Neural cell (in vitro differentiated cells): ENCODE measurements around the gene SLIT3. TPM values are rescaled to one million over a fixed set of nuclear protein-coding genes. Genes with fewer than 3 reads are reported as not detected.

Source experiments
- H2AFZ ChIP-seq: fragments of 200-600, 300-800 bp; sonication (generic), shearing (Covaris generic); 2 replicates; pipeline ENCODE4 v1.6.0; 2014; ENCODE audit warnings: low read depth, mild to moderate bottlenecking, antibody characterized with exemption, low read length, moderate library complexity
- H3F3A ChIP-seq: fragments of 200-600 bp; shearing (Covaris generic); 2 replicates; pipeline ENCODE4 v1.6.1; 2016; ENCODE audit warnings: mild to moderate bottlenecking, moderate library complexity, mixed read lengths, antibody characterized with exemption, low read length; ENCODE audit not compliant: insufficient read depth, poor library complexity, severe bottlenecking
- H3K27ac ChIP-seq: fragments of 200-600, 300-800 bp; sonication (generic), shearing (Covaris generic); 2 replicates; pipeline ENCODE4 v1.5.1; 2014; ENCODE audit warnings: mild to moderate bottlenecking, low read length, moderate library complexity
- H3K27me3 ChIP-seq: fragments of 300-800, 200-600 bp; sonication (generic), shearing (Covaris generic); 2 replicates; pipeline ENCODE4 v1.6.0; 2014; ENCODE audit warnings: mild to moderate bottlenecking, low read depth, low read length, moderate library complexity; ENCODE audit not compliant: insufficient read depth
- H3K36me3 ChIP-seq: fragments of 300-800, 200-600 bp; sonication (generic), shearing (Covaris generic); 2 replicates; pipeline ENCODE4 v1.5.1; 2014; ENCODE audit warnings: mild to moderate bottlenecking, antibody characterized with exemption, low read length, moderate library complexity; ENCODE audit not compliant: insufficient read depth
- H3K4me2 ChIP-seq: fragments of 300-800, 200-600 bp; sonication (generic), shearing (Covaris generic); 2 replicates; pipeline ENCODE4 v1.6.0; 2014; ENCODE audit warnings: mild to moderate bottlenecking, low read length
- H3K4me3 ChIP-seq: fragments of 300-800, 200-600 bp; sonication (generic), shearing (Covaris generic); 2 replicates; pipeline ENCODE4 v1.5.1; 2014; ENCODE audit warnings: mild to moderate bottlenecking, low read length, moderate library complexity
- H3K79me2 ChIP-seq: fragments of 200-600 bp; shearing (Covaris generic); replicated peaks from 2 replicates; pipeline ENCODE4 v1.6.0; 2014; ENCODE audit warnings: mild to moderate bottlenecking, low read length, moderate library complexity; ENCODE audit not compliant: insufficient read depth
- H3K9ac ChIP-seq: fragments of 300-800, 200-600 bp; sonication (generic), shearing (Covaris generic); 2 replicates; pipeline ENCODE4 v1.6.1; 2016; ENCODE audit warnings: mild to moderate bottlenecking, low read length, mixed read lengths
- H3K9me2 ChIP-seq: fragments of 200-600 bp; shearing (Covaris generic); 2 replicates; pipeline ENCODE4 v1.6.1; 2016; ENCODE audit warnings: mild to moderate bottlenecking, low read length, mixed read lengths; ENCODE audit not compliant: insufficient read depth
- H3K9me3 ChIP-seq: fragments of 200-600, 300-800 bp; sonication (generic), shearing (Covaris generic); 2 replicates; pipeline ENCODE4 v1.6.1; 2016; ENCODE audit warnings: mild to moderate bottlenecking, mixed run types, low read length, moderate library complexity, mixed read lengths
- H4K20me1 ChIP-seq: fragments of 200-600 bp; shearing (Covaris generic); 2 replicates; pipeline ENCODE4 v1.6.1; 2016; ENCODE audit warnings: mild to moderate bottlenecking, mixed run types; ENCODE audit not compliant: insufficient read depth
- EP300 ChIP-seq: fragments of 450-650 bp; conservative IDR thresholded peaks from 2 replicates; pipeline ENCODE4 v1.6.1; 2014; ENCODE audit warnings: antibody characterized with exemption, mild to moderate bottlenecking, moderate library complexity; ENCODE audit not compliant: poor library complexity, severe bottlenecking
- EZH2 ChIP-seq: fragments of 200-600, 300-800 bp; shearing (Covaris generic), sonication (generic); IDR thresholded peaks from 2 replicates; pipeline ENCODE4 v1.6.1; 2014; ENCODE audit warnings: antibody characterized with exemption, low read length, borderline replicate concordance, mild to moderate bottlenecking; ENCODE audit not compliant: insufficient read depth, poor library complexity, severe bottlenecking
- MXI1 ChIP-seq: fragments of 450-650 bp; conservative IDR thresholded peaks from 2 replicates; pipeline ENCODE4 v1.6.1; 2014; ENCODE audit warnings: antibody characterized with exemption, mild to moderate bottlenecking; ENCODE audit not compliant: poor library complexity, severe bottlenecking
- POLR2AphosphoS5 ChIP-seq: IDR thresholded peaks from 2 replicates; pipeline ENCODE4 v1.6.1; 2012
- RAD21 ChIP-seq: fragments of 450-650 bp; conservative IDR thresholded peaks from 2 replicates; pipeline ENCODE4 v1.6.1; 2014; ENCODE audit warnings: antibody characterized with exemption, mild to moderate bottlenecking, moderate library complexity
- SMC3 ChIP-seq: fragments of 450-650 bp; conservative IDR thresholded peaks from 2 replicates; pipeline ENCODE4 v1.6.1; 2014; ENCODE audit warnings: antibody characterized with exemption, mild to moderate bottlenecking, moderate library complexity; ENCODE audit not compliant: poor library complexity
- polyA plus RNA-seq: library from polyadenylated mRNA; depleted of rRNA; stranded (reverse); fragments of >200 nt; gene quantifications from 2 replicates; pipeline ENCODE4 v1.2.3, GENCODE V29; 2014
- TF ChIP-seq, protein P1 (sequence below): IDR thresholded peaks from 2 replicates; pipeline ENCODE4 v1.6.1; 2012; ENCODE audit warnings: borderline replicate concordance
- TF ChIP-seq, protein P2 (sequence below): fragments of 450-650 bp; IDR thresholded peaks from 2 replicates; pipeline ENCODE4 v1.5.1; 2014; ENCODE audit warnings: antibody characterized with exemption, mild to moderate bottlenecking, moderate library complexity; ENCODE audit not compliant: poor library complexity, severe bottlenecking

Gene SLIT3
- polyA plus RNA-seq, 1 donor from 2014 or later, result 1.2 TPM

DNA sequence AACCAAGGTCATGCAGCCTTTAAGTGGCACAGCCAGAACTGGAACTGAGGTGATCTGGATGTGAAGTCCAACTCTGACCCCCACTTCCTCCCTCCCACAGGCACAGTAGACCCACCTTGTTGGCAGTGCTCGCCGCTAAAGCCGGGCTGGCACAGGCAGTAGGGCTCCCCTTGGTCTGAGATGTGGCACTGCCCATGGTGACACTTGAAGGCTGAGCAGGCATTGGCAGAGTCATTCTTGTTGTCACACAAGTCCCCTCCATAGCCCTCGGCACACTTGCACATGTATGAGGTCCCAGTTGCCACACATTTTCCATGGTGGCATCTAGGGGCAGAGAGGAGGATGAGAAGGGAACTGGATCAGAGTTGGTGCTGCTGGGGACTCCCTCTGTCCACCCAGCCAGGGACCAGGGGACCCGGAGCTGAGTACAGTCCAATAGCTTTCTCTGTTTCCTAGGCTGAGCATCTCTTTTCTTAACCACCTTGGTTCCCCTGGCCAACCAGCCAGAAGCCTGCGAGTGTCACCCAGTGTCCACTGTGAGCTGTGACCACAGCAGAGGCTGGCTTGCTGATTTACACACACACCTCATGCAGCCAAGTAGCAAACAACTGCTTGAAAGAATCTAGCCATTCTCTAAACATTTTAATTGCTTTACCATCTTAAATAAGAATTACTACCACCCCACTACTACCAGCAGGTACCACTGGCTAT lies 631.1 kb downstream of the SLIT3 start (continued):
- TF ChIP-seq, protein P1, sequence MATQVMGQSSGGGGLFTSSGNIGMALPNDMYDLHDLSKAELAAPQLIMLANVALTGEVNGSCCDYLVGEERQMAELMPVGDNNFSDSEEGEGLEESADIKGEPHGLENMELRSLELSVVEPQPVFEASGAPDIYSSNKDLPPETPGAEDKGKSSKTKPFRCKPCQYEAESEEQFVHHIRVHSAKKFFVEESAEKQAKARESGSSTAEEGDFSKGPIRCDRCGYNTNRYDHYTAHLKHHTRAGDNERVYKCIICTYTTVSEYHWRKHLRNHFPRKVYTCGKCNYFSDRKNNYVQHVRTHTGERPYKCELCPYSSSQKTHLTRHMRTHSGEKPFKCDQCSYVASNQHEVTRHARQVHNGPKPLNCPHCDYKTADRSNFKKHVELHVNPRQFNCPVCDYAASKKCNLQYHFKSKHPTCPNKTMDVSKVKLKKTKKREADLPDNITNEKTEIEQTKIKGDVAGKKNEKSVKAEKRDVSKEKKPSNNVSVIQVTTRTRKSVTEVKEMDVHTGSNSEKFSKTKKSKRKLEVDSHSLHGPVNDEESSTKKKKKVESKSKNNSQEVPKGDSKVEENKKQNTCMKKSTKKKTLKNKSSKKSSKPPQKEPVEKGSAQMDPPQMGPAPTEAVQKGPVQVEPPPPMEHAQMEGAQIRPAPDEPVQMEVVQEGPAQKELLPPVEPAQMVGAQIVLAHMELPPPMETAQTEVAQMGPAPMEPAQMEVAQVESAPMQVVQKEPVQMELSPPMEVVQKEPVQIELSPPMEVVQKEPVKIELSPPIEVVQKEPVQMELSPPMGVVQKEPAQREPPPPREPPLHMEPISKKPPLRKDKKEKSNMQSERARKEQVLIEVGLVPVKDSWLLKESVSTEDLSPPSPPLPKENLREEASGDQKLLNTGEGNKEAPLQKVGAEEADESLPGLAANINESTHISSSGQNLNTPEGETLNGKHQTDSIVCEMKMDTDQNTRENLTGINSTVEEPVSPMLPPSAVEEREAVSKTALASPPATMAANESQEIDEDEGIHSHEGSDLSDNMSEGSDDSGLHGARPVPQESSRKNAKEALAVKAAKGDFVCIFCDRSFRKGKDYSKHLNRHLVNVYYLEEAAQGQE, result no peak

DNA sequence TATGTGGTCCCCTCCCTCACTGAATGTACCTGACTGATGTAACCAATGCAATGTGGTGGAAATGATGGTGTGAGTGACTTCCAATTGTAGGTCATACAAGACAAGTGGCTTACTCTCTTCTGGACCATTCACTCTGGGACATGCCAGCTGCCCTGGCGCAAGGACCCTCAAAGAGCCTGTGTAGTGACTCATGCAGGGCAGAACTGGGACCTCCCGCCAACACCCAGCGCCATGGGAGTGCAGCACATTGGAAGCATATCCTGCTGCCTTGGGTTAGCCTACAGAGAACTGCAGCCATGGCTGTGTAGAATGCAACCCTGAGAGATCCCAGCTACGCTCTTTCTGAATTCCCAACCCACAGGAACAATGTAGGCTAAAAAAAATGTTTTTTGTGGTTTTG lies 631.8 kb downstream of the SLIT3 start:
- no peaks in the 10 kb centered on the region for H3F3A ChIP-seq
- H3K4me3 ChIP-seq, result no peak overlapping the region

DNA sequence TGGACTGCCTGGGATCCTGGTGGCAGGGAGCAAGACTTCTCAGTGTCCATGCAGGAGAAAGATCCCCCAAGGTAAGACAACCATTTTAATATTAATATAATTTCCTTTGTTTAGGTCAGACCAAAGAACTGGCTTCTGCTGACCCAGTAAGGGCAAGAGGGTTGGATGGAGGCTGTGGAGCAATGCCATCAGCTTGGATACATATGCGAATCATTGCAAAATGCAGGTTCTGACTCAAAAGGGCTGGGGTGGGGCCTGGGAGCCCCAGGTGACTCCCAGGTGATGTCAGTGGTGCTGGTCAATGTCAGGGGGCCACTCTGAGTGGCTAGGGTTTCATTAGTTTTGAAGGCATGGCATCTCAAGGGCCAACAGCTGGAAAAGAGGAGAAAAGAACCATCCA lies 632.9 kb downstream of the SLIT3 start:
- Histone ChIP-seq H3K36me3 (no peaks in the 10 kb centered on the region), H3F3A (no peaks in the 10 kb centered on the region), H3K79me2 (no peaks in the 10 kb centered on the region), H4K20me1 (no peaks in the 10 kb centered on the region), H3K4me2 (no peak overlapping the region), H3K9me3 (no peaks in the 10 kb centered on the region), H3K9me2 (no peaks in the 10 kb centered on the region), H3K27me3 (no peaks in the 10 kb centered on the region), H3K4me3 (no peak overlapping the region), H3K27ac (no peak overlapping the region), H2AFZ (no peak overlapping the region), H3K9ac (no peak overlapping the region)
- no peak for TF ChIP-seq MXI1

More for the DNA sequence above, 631.8 kb downstream of the SLIT3 start:
- Histone ChIP-seq H3K9me3 (no peaks in the 10 kb centered on the region), H2AFZ (no peak overlapping the region), H3K4me2 (no peak overlapping the region), H3K9me2 (no peaks in the 10 kb centered on the region), H3K79me2 (no peaks in the 10 kb centered on the region), H4K20me1 (no peaks in the 10 kb centered on the region), H3K9ac (no peak overlapping the region), H3K36me3 (no peaks in the 10 kb centered on the region), H3K27ac (no peak overlapping the region), H3K27me3 (no peaks in the 10 kb centered on the region)
- TF ChIP-seq EP300, result no peak
- TF ChIP-seq SMC3, result no peak
- no peak for TF ChIP-seq POLR2AphosphoS5
- no peak for TF ChIP-seq EZH2
- no peak for TF ChIP-seq RAD21
- TF ChIP-seq, protein P2, sequence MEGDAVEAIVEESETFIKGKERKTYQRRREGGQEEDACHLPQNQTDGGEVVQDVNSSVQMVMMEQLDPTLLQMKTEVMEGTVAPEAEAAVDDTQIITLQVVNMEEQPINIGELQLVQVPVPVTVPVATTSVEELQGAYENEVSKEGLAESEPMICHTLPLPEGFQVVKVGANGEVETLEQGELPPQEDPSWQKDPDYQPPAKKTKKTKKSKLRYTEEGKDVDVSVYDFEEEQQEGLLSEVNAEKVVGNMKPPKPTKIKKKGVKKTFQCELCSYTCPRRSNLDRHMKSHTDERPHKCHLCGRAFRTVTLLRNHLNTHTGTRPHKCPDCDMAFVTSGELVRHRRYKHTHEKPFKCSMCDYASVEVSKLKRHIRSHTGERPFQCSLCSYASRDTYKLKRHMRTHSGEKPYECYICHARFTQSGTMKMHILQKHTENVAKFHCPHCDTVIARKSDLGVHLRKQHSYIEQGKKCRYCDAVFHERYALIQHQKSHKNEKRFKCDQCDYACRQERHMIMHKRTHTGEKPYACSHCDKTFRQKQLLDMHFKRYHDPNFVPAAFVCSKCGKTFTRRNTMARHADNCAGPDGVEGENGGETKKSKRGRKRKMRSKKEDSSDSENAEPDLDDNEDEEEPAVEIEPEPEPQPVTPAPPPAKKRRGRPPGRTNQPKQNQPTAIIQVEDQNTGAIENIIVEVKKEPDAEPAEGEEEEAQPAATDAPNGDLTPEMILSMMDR, result no peak
- no peak for TF ChIP-seq MXI1
